GM21529 (cell line): Measurements from ENCODE around the gene BOK.

ENCODE experiments used
- ATAC-seq: cut with Tn5 transposase; IDR thresholded peaks from one replicate; pipeline ENCODE4 v1.9.1; 2021; ENCODE audit not compliant: unreplicated experiment

The BOK gene

DNA sequence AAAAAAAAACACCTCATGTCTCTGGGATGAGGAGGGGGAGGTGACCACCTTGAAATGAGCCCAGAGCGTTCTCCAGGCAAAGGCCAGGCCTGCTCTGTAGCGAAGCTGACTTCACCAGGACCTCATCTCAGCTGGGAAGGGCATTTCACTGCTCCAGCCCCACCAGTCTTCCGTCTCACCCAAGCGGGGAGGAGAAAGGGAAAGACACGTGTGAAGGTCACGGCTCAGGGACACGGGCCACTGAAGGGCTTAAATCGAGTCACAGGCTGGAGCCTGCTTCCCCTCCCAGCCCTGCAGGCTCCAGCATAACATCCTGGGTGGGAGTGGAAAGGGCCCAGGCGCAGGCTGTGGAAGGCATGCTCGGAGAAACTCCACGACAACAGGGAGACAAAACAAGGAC is 60.3 kb downstream of the BOK start:
- ATAC-seq, result no peak

DNA sequence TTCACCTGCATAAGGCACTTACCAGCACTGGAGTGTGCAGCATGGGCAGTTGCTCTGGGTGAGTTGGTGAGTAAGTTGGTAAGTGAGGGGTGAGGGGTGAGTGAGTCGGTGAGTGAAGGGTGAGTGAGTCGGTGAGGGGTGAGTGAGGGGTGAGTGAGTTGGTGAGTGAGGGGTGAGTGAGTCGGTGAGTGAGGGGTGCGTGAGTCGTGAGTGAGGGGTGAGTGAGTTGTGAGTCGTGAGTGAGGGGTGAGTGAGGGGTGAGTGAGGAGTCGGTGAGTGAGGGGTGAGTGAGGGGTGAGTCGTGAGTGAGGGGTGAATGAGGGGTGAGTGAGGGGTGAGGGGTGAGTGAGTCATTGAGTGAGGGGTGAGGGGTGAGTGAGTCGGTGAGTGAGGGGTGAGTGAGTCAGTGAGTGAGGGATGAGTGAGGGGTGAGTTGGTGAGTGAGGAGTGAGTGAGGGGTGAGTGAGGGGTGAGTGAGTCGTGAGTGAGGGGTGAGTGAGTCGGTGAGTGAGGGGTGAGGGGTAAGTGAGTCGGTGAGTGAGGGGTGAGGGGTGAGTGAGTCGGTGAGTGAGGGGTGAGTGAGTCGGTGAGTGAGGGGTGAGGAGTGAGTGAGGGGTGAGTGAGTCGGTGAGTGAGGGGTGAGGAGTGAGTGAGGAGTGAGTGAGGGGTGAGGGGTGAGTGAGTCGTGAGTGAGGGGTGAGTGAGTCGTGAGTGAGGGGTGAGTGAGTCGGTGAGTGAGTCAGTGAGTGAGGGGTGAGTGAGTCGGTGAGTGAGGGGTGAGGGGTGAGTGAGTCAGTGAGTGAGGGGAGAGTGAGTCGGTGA is 61.3 kb downstream of the BOK start:
- no peak for ATAC-seq

DNA sequence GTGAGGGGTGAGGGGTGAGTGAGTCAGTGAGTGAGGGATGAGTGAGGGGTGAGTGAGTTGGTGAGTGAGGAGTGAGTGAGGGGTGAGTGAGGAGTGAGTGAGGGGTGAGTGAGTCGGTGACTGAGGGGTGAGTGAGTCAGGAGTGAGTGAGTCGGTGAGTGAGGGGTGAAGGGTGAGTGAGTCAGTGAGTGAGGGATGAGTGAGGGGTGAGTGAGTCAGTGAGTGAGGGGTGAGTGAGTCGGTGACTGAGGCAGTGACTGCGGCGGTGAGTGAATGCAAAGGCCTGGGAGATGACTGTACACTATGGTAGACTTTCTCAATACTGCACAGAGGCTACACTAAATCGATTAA is 61.8 kb downstream of the BOK start:
- no peak for ATAC-seq
